Type B pancreatic cell (in vitro differentiated cells): ENCODE results near the gene SMAD1. TPM values are rescaled to one million over a fixed set of nuclear protein-coding genes. Genes with fewer than 3 reads are reported as not detected.

ENCODE experiments used
- DNase-seq: peaks from one replicate; pipeline ENCODE4 v3.0.0; 2021; ENCODE audit warnings: mixed read lengths; ENCODE audit not compliant: unreplicated experiment; ENCODE audit errors: extremely low spot score
- H3K27ac Mint-ChIP-seq: 2 replicates; pipeline ENCODE4 v1.8.0; 2021; ENCODE audit warnings: mild to moderate bottlenecking, mixed read lengths
- H3K27me3 Mint-ChIP-seq: 2 replicates; pipeline ENCODE4 v1.8.0; 2021; ENCODE audit warnings: mixed read lengths
- H3K36me3 Mint-ChIP-seq: 2 replicates; pipeline ENCODE4 v1.8.0; 2021; ENCODE audit warnings: mixed read lengths
- H3K4me1 Mint-ChIP-seq: one replicate; pipeline ENCODE4 v1.8.0; 2021; ENCODE audit warnings: mixed read lengths; ENCODE audit not compliant: unreplicated experiment
- H3K4me3 Mint-ChIP-seq: 2 replicates; pipeline ENCODE4 v1.8.0; 2021; ENCODE audit warnings: mild to moderate bottlenecking, mixed read lengths
- H3K9me3 Mint-ChIP-seq: 2 replicates; pipeline ENCODE4 v1.8.0; 2021; ENCODE audit warnings: mixed read lengths
- CTCF ChIP-seq: fragments of 200-600 bp; sonication (generic); conservative IDR thresholded peaks from 2 replicates; pipeline ENCODE4 v1.5.0; 2021; ENCODE audit warnings: antibody characterized with exemption, mild to moderate bottlenecking
- total RNA-seq: library from RNA; stranded (reverse); gene quantifications from 2 replicates; pipeline ENCODE4 v1.2.1, GENCODE V29; 2021; ENCODE audit warnings: low replicate concordance

SMAD1 gene
- total RNA-seq, 1 donor from 2014 or later, result 32.0 TPM

GRCh38 chr4:145524552-145524951 is 42.9 kb downstream of the SMAD1 start:
- TF ChIP-seq CTCF, result no peak
- Mint-ChIP-seq H3K4me3 (no peak overlapping the region), H3K36me3 (peaks cover 20% of the 10 kb centered on the region), H3K9me3 (no peaks in the 10 kb centered on the region), H3K27ac (no peak overlapping the region), H3K27me3 (no peaks in the 10 kb centered on the region), H3K4me1 (peaks cover 26% of the 10 kb centered on the region)
- no peak for DNase-seq

GRCh38 chr4:145525291-145525740 is 43.7 kb downstream of the SMAD1 start:
- DNase-seq, result no peak
- Mint-ChIP-seq H3K27ac (no peak overlapping the region), H3K36me3 (peaks cover 16% of the 10 kb centered on the region), H3K9me3 (no peaks in the 10 kb centered on the region), H3K27me3 (no peaks in the 10 kb centered on the region), H3K4me3 (no peak overlapping the region), H3K4me1 (peaks cover 26% of the 10 kb centered on the region)
- no peak for TF ChIP-seq CTCF

GRCh38 chr4:145527773-145528172 is 46.1 kb downstream of the SMAD1 start:
- peaks cover 12% of the 10 kb centered on the region for H3K36me3 Mint-ChIP-seq
- no peak overlapping the region for H3K27ac Mint-ChIP-seq
- no peak for TF ChIP-seq CTCF
- no peaks in the 10 kb centered on the region for H3K9me3 Mint-ChIP-seq
- H3K4me1 Mint-ChIP-seq, result peaks cover 33% of the 10 kb centered on the region
- no peak overlapping the region for H3K4me3 Mint-ChIP-seq
- no peaks in the 10 kb centered on the region for H3K27me3 Mint-ChIP-seq
- no peak for DNase-seq

- no peak overlapping the region for H3K27ac Mint-ChIP-seq
- H3K4me1 Mint-ChIP-seq, result peaks cover 33% of the 10 kb centered on the region
- DNase-seq, result no peak
- no peak for TF ChIP-seq CTCF
- H3K27me3 Mint-ChIP-seq, result no peaks in the 10 kb centered on the region
- no peaks in the 10 kb centered on the region for H3K9me3 Mint-ChIP-seq
- no peak overlapping the region for H3K4me3 Mint-ChIP-seq
- peaks cover 12% of the 10 kb centered on the region for H3K36me3 Mint-ChIP-seq
These were observed 46.9 kb downstream of the SMAD1 start for GRCh38 chr4:145528601-145529000.

GRCh38 chr4:145530189-145530588 is 48.5 kb downstream of the SMAD1 start:
- H3K27ac Mint-ChIP-seq, result no peak overlapping the region
- peaks cover 12% of the 10 kb centered on the region for H3K36me3 Mint-ChIP-seq
- H3K27me3 Mint-ChIP-seq, result no peaks in the 10 kb centered on the region
- DNase-seq, result no peak
- TF ChIP-seq CTCF, result no peak
- H3K9me3 Mint-ChIP-seq, result no peaks in the 10 kb centered on the region
- peaks cover 28% of the 10 kb centered on the region for H3K4me1 Mint-ChIP-seq
- H3K4me3 Mint-ChIP-seq, result no peak overlapping the region

GRCh38 chr4:145530662-145531061 is 49.0 kb downstream of the SMAD1 start:
- Mint-ChIP-seq H3K4me3 (no peak overlapping the region), H3K9me3 (no peaks in the 10 kb centered on the region), H3K27me3 (no peaks in the 10 kb centered on the region), H3K36me3 (peaks cover 12% of the 10 kb centered on the region), H3K27ac (no peak overlapping the region), H3K4me1 (peaks cover 23% of the 10 kb centered on the region)
- no peak for DNase-seq
- no peak for TF ChIP-seq CTCF
